LoVo (cell line): Measurements from ENCODE around the gene COX19.

ENCODE experiments used
- DNase-seq: peaks from one replicate; pipeline ENCODE4 v3.0.0-alpha.2; 2016; ENCODE audit warnings: low spot score

COX19 gene

DNA sequence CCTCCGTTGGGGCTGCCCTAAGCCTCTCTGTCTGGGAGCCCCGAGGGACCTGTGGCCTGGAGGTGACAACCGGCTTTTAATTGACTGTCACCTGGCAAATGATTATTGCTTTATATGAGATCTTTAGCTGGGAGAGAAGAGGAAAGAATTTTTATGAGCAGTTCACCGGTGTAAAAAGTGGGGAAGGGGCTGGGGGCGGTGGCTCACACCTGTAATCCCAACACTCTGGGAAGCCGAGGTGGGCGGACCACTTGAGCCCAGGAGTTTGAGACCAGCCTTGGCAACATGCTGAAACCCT is 2.6 kb upstream of the COX19 start:
- DNase-seq, result no peak

GRCh38 chr7:977326-978048 is 2.1 kb upstream of the COX19 start:
- DNase-seq, result peak; percentile 72

DNA sequence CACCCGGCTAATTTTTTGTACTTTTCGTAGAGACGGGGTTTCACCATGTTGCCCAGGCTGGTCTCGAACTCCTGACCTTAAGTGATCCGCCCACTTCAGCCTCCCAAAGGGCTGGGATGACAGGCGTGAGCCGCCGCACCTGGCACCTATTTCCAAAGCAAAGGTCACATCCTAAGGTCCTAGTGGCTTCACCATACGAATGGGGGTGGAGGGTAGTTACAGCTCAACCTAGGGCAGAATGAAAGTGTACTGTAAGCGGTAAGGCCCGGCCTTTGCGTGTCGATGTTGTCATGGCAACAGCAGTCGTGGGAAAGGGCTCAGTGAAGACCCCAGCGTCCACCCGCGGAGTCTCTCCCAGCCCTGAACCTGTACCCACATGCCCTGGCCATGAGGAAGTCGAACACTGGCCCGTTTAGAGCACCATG is 1.6 kb upstream of the COX19 start:
- no peak for DNase-seq

GRCh38 chr7:975702-976473 is 539 bp upstream of the COX19 start:
- no peak for DNase-seq

DNA sequence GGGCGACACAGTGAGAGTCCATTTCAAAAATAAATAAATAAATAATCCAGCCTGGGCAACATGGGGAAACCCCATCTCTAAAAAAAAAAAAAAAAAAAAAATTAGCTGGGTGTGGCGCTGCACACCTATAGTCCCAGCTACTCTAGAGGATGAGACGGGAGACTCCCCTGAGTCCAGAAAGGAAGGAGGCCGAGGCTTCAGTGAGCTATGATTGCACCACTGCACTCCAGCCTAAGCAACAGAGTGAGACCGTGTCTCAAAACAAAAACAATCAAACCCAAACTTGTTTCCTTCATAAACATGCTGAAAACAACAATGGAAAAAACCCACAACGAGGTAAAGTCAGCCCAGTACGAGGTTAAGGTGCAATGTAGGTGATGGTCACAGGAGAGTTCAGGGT is 1.2 kb downstream of the COX19 start:
- DNase-seq, result peak; percentile 33

DNA sequence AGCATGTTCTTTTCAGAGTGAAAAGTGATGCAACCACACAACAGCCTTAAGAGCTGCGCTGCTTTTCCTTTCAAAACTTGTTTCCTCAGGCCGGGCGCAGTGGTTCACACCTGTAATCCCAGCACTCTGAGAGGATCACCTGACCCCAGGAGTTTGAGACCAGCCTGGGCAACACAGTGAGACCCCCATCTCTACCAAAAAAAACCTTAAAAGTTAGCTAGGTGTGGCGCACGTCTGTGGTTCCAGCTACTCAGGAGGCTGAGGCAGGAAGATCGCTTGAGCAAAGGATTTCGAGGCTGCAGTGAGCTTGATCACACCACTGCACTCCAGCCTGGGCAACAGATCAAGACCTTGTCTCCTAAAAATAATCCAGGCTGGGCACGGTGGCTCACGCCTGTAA is 2.0 kb downstream of the COX19 start:
- no peak for DNase-seq

GRCh38 chr7:972676-973309 is 2.6 kb downstream of the COX19 start:
- no peak for DNase-seq

GRCh38 chr7:972110-972509 is 3.2 kb downstream of the COX19 start:
- DNase-seq, result no peak

GRCh38 chr7:970744-971143 is 4.6 kb downstream of the COX19 start:
- no peak for DNase-seq

GRCh38 chr7:969403-969802 is 5.9 kb downstream of the COX19 start:
- no peak for DNase-seq

GRCh38 chr7:968205-969105 is 6.9 kb downstream of the COX19 start:
- DNase-seq, result no peak

- DNase-seq, result no peak
Measured at GRCh38 chr7:967361-968082, 7.8 kb downstream of the COX19 start.

DNA sequence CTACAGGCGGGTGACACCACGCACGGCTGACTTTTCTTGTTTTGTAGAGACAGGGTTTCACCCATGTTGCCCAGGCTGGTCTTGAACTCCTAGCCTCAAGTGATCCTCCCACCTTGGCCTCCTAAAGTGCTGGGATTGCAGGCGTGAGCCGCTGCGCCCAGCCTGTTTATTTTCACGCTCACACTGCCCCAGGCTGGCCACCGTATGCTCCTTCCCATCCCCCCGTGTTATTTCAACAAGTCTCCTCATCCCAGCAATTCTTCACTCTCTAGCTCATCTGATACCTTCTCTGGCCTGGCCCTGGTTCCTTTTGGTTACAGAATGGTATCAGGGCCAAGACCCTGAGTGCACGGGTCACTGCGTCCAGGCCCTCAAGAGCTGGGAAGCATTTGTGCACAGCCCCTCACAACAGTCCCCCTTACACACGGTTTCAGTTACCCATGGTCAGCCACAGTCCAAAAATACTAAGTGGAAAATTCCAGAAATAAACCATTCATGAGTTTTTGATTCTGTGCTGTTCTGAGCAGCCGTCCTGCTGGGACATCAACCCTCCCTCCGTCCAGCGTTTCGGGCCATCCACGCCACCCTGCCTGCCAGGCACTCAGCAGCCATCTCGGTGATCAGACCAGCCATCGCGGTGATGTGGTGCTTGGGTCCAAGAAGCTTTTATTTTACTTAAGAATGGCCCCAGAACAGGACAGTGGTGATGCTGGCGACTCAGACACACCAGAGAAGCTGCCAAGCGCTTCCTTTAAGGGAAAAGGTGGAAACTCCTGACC is 8.9 kb downstream of the COX19 start:
- no peak for DNase-seq

DNA sequence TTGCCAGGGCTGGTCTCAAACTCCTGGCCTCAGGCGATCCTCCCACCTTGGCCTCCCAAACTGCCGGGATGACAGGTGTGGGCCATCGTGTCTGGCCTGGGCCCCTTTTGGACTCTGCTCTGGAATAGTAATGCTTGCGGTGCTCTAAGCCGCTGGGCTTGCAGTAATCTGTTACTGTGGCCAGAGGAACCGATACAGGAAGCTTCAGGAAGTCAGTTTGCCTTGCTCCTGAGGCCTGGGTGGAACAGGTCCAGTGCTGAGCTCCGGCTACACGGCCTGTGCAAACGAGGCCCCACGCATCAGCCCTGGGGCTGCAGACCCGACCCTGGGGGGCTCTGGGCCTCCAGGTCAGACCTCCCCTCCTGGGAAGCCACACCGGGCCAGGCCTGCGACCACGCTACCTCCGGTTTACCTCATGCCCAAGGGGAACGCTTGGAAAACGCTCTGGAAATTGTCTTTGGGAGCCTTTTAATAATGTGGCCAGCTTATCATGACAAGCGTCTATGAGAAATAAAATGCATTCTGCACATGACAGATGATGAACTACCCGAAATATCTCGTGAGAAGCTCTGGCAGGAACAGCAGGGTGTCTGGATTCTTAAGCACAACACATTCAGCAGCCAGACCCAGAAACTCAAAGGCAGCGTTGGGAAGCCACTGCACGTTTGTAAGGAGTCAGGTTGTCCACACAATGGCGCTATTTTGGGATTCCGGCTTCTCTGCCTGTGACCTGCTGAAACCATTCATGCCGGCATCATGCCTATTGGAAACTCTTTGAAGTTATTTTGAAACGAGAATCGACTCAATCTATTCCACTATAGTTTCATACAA is 10.7 kb downstream of the COX19 start:
- no peak for DNase-seq

DNA sequence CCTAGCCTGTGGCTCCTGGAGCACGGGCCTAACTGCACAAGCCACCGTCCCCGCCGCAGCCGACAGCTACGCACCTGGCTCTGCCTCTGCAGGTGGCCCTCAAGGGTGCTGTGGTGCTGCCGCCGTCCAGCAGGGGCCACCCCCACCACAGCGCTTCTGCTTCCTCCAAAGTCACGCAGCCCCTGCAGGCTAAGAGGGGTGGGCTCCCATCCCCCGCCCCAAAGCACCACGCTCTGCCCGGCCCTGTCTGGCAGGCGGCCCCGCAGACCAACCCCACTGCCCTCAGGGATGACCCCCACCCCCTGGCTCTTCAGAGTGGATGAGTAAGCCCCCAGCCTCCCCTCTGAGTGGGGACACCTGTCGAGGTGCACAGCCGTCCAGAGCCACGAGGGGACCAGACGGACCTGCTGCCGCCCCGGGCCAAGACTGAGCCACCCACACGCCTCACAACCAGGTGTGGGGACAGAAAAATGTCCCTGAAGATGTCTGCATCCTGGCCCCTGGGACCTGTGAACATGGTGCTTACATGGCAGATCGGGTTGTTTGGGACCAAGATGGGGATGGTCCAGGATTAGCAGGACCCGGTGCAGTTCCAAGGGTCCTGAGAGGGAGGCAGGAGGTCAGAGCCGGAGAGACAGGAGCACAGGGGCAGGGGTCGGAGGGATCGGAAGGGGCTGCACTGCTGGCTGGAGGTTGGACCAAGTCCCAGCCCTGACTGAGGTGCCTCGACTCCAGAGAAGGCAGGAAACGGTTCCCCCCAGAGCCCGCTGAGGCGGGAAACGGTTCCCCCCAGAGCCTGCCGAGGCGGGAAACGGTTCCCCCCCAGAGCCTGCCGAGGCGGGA is 11.9 kb downstream of the COX19 start:
- DNase-seq, result no peak

- no peak for DNase-seq
Measured at GRCh38 chr7:962401-963081, 12.8 kb downstream of the COX19 start.

GRCh38 chr7:961546-962400 is 13.6 kb downstream of the COX19 start:
- DNase-seq, result no peak
